Right lobe of liver (tissue), 6 donors: ENCODE results near the gene LIPG. TPM values are rescaled to one million over a fixed set of nuclear protein-coding genes. Genes with fewer than 3 reads are reported as not detected.

ENCODE experiments used
- ATAC-seq, 4 donors: fragments of 200-7000 bp; cut with Tn5 transposase; one replicate each; pipeline ENCODE4 v1.9.1; 2020; ENCODE audit warnings: mild to moderate bottlenecking in 4 of 4, moderate library complexity in 4 of 4
- DNase-seq, 3 donors: peaks; one replicate each; pipeline ENCODE4 v3.0.0-alpha.2; 2020
- H3K27ac ChIP-seq, 3 donors: fragments of 200-600 bp; one replicate each; pipeline ENCODE4 v1.8.0; 2022
- H3K27me3 ChIP-seq, 2 donors: fragments of 200-600 bp; one replicate each; pipeline ENCODE4 v1.8.0; 2022
- H3K36me3 ChIP-seq, 4 donors: fragments of 200-600 bp; sonication (generic) in 1 of 4; one replicate each; pipeline versions ENCODE4 v1.5.1 to v1.8.0; 2017 to 2022; ENCODE audit warnings: control low read depth in 1 of 4
- H3K4me1 ChIP-seq, 4 donors: fragments of 200-600 bp; sonication (generic) in 1 of 4; one replicate each; pipeline versions ENCODE4 v1.5.1 to v1.8.0; 2017 to 2022; ENCODE audit warnings: control low read depth in 1 of 4
- H3K4me3 ChIP-seq, 3 donors: fragments of 200-600 bp; one replicate each; pipeline ENCODE4 v1.8.0; 2022
- H3K9me3 ChIP-seq, 4 donors: fragments of 200-600 bp; sonication (generic) in 1 of 4; one replicate each; pipeline versions ENCODE4 v1.5.1 to v1.8.0; 2017 to 2022; ENCODE audit warnings: control low read depth in 1 of 4
- POLR2A ChIP-seq: fragments of 450-650 bp; IDR thresholded peaks from one replicate; pipeline ENCODE4 v1.6.1; 2017; ENCODE audit warnings: antibody characterized with exemption, mild to moderate bottlenecking
- WGBS: methylation state at CpG from one replicate; pipeline ENCODE4 v1.1.6; 2018; ENCODE audit warnings: low coverage, low lambda C conversion rate; ENCODE audit not compliant: insufficient coverage; ENCODE audit errors: missing lambda C conversion rate; 5-methylcytosine and 5-hydroxymethylcytosine counted together
- intact Hi-C, 2 donors: fragments of 100-400 bp; cut with DNase I; formaldehyde crosslinking; loops; one replicate each; pipeline versions ENCODE4 v1.11.2 to v1.14.1; 2022
- total RNA-seq, 6 experiments: library from RNA; depleted of rRNA in 2 of 6; stranded (reverse); fragments of >200 nt in 2 of 6; fragmentation: NEBNext Ultra II Directional in 3 of 6; extraction: Animal tissue kit (Norgen Biotek cat#: 25700) in 3 of 6; gene quantifications; one replicate each; pipeline versions ENCODE4 v1.1.0 to v1.2.4, GENCODE V29; 2016 to 2023
- TF ChIP-seq, protein P1 (sequence below), 4 donors: fragments of 200-600 bp in 3 of 4; fragments of 450-650 bp in 1 of 4; IDR thresholded peaks; one replicate each; pipeline versions ENCODE4 v1.5.1 to v1.8.0; 2016 to 2022; ENCODE audit warnings: antibody characterized with exemption in 4 of 4, mild to moderate bottlenecking in 2 of 4
- donor health status: DM: no; HTN: yes; CAD: no.
- donor health status: DM: no; HTN: no; CAD: no.
- donor health status: DM: no; HTN: no; CAD: no.
- donor health status: DM: no; HTN: yes; CAD: no.
- donor health status: DM: no; HTN: yes; CAD: no.

Gene LIPG
- total RNA-seq, 6 experiments from 2014 or later = 35.0 to 120 (median 59.1) TPM

DNA sequence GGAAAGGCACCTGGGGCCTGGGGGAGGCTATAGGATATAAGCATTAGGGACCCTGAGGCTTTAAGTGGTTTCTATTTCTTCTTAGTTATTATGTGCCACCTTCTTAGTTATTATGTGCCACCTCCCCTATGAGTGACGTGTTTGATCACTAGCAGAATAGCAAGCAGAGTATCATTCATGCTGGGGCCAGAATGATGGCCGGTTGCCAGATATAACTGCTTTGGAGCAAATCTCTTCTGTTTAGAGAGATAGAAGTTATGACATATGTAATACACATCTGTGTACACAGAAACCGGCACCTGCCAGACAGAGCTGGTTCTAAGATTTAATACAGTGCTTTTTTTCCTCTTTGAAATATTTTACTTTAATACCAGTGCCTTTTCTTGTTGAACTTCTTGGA lies 29.4 kb downstream of the LIPG start:
- peak overlapping the region in 1 of 3 donors; percentile 35 for H3K27ac ChIP-seq
- H3K9me3 ChIP-seq = no peaks in the 10 kb centered on the region
- peaks cover 0 to 25% (median 7%) of the 10 kb centered on the region in 4 donors for H3K4me1 ChIP-seq
- DNase-seq (no peak), ATAC-seq (peak in 3 of 4 donors; percentile 31 to 57 (median 37))
- peaks cover 0 to 45% (median 23%) of the 10 kb centered on the region in 4 donors for H3K36me3 ChIP-seq
- TF ChIP-seq, protein P1, sequence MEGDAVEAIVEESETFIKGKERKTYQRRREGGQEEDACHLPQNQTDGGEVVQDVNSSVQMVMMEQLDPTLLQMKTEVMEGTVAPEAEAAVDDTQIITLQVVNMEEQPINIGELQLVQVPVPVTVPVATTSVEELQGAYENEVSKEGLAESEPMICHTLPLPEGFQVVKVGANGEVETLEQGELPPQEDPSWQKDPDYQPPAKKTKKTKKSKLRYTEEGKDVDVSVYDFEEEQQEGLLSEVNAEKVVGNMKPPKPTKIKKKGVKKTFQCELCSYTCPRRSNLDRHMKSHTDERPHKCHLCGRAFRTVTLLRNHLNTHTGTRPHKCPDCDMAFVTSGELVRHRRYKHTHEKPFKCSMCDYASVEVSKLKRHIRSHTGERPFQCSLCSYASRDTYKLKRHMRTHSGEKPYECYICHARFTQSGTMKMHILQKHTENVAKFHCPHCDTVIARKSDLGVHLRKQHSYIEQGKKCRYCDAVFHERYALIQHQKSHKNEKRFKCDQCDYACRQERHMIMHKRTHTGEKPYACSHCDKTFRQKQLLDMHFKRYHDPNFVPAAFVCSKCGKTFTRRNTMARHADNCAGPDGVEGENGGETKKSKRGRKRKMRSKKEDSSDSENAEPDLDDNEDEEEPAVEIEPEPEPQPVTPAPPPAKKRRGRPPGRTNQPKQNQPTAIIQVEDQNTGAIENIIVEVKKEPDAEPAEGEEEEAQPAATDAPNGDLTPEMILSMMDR (IDR thresholded peaks at IDR 0.05) = no peak
- no peak for TF ChIP-seq POLR2A
- intact Hi-C loops = no loop called here
- WGBS = 34% methylated on average over 3 of the region's 3 CpGs
- no peaks in the 10 kb centered on the region for H3K27me3 ChIP-seq
- H3K4me3 ChIP-seq = no peak overlapping the region

GRCh38 chr18:49591775-49592174 lies 29.9 kb downstream of the LIPG start:
- DNase-seq (no peak), ATAC-seq (peak; percentile 46 to 74 (median 64))
- WGBS = 33% methylated on average over 4 of the region's 4 CpGs
- intact Hi-C loops = no loop called here
- Histone ChIP-seq H3K9me3 (no peaks in the 10 kb centered on the region), H3K27me3 (no peaks in the 10 kb centered on the region), H3K27ac (peak overlapping the region in 1 of 3 donors; percentile 35), H3K36me3 (peaks cover 0 to 40% (median 21%) of the 10 kb centered on the region in 4 donors), H3K4me3 (no peak overlapping the region), H3K4me1 (peaks cover 0 to 26% (median 7%) of the 10 kb centered on the region in 4 donors)
- TF ChIP-seq POLR2A = no peak
- TF ChIP-seq, protein P1 (IDR thresholded peaks at IDR 0.05) = no peak

DNA sequence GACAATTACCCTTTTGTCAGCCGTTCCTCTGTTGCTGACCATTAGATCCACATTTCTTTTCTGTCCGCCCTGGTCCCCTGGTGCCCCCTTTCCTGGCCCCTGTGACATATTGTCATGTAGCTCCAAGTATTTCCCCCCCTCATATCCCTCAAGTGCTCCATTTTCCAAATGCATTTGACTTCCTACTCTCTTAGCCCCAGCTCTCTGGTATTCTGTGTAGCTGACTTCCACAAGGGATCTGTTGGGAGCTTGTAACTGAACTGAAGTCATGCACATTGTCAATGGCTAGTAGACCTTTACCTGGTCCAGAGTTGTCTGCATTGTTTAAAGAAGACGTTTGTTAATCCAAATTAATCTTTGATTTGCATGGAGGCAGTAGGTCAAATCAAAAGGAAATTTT lies 34.8 kb downstream of the LIPG start:
- no peaks in the 10 kb centered on the region for H3K9me3 ChIP-seq

GRCh38 chr18:49597157-49597931 lies 35.5 kb downstream of the LIPG start:
- no peaks in the 10 kb centered on the region for H3K27me3 ChIP-seq
- H3K27ac ChIP-seq = peak overlapping the region in 1 of 3 donors; percentile 16
- no peak for TF ChIP-seq POLR2A
- TF ChIP-seq, protein P1 (IDR thresholded peaks at IDR 0.05) = no peak
- no peak for DNase-seq
- no peaks in the 10 kb centered on the region for H3K9me3 ChIP-seq
- H3K36me3 ChIP-seq = no peaks in the 10 kb centered on the region
- peak in 3 of 4 donors; percentile 61 to 65 (median 62) for ATAC-seq
- WGBS = 50% methylated on average over 8 of the region's 8 CpGs
- intact Hi-C loops = no loop called here
- peaks cover 0 to 6% (median 0%) of the 10 kb centered on the region in 4 donors for H3K4me1 ChIP-seq
- H3K4me3 ChIP-seq = no peak overlapping the region

More for the DNA sequence above, 34.8 kb downstream of the LIPG start:
- no peaks in the 10 kb centered on the region for H3K27me3 ChIP-seq
- 50% methylated on average over 3 of the region's 3 CpGs for WGBS
- H3K4me3 ChIP-seq = no peak overlapping the region
- DNase-seq (no peak), ATAC-seq (peak in 3 of 4 donors; percentile 35 to 46 (median 42))
- TF ChIP-seq, protein P1 (IDR thresholded peaks at IDR 0.05) = no peak
- TF ChIP-seq POLR2A = no peak
- no peaks in the 10 kb centered on the region for H3K36me3 ChIP-seq
- no peak overlapping the region for H3K27ac ChIP-seq
- peaks cover 0 to 12% (median 0%) of the 10 kb centered on the region in 4 donors for H3K4me1 ChIP-seq
- intact Hi-C loops = no loop called here
